Measurements from ENCODE around the gene DBP. TPM values are rescaled to one million over a fixed set of nuclear protein-coding genes. Genes with fewer than 3 reads are reported as not detected.

The DBP gene
- total RNA-seq, 3 donors from 2014 or later (not counting 1 experiment from before 2014, with no cell fraction given), result 16.4 to 31.2 (median 24.3) TPM

GRCh38 chr19:48644355-48644754 is 7.2 kb upstream of the DBP start:
- Histone ChIP-seq H3K27ac (ENCODE audit: low read length) (no peak overlapping the region), H3K9me3 (ENCODE audit: control insufficient read depth, insufficient read depth, low read length) (no peaks in the 10 kb centered on the region), H3K4me1 (ENCODE audit: control insufficient read depth, insufficient read depth, low read length) (peaks cover 51% of the 10 kb centered on the region), H3K27me3 (ENCODE audit: control insufficient read depth, insufficient read depth, low read length) (no peaks in the 10 kb centered on the region), H3K36me3 (ENCODE audit: control insufficient read depth, insufficient read depth, low read length) (no peaks in the 10 kb centered on the region), H3K4me3 (ENCODE audit: low read length) (no peak overlapping the region)
- H3K4me3 Mint-ChIP-seq, result peak overlapping the region; percentile 31
- no peak for TF ChIP-seq CTCF (IDR thresholded peaks at IDR 0.05)
- no peaks in the 10 kb centered on the region for H3K36me3 Mint-ChIP-seq
- DNase-seq, result no peak
- intact Hi-C loops (cut with micrococcal nuclease), result loop anchor here (10.0 kb wide), 1 partner anchor 320 kb away; the partner anchor contains the start of gene FTL
- H3K27ac Mint-ChIP-seq, result peak overlapping the region in 1 of 2 donors; percentile 95
- no peak for ATAC-seq
- H3K4me1 Mint-ChIP-seq, result peaks cover 24 to 39% of the 10 kb centered on the region in 2 donors
- WGBS (ENCODE audit: insufficient coverage), result 81% methylated on average over 4 of the region's 4 CpGs
- H3K9me3 Mint-ChIP-seq, result no peaks in the 10 kb centered on the region
- H3K27me3 Mint-ChIP-seq (ENCODE audit: low read depth in 2 of 2), result peaks cover 0 to 3% of the 10 kb centered on the region in 2 donors

- H3K27me3 ChIP-seq (ENCODE audit: control insufficient read depth, insufficient read depth, low read length), result no peaks in the 10 kb centered on the region
- no peak overlapping the region for H3K4me3 ChIP-seq (ENCODE audit: low read length)
- intact Hi-C loops (cut with micrococcal nuclease), result loop anchor here (10.0 kb wide), 1 partner anchor 322 kb away; the partner anchor contains the start of gene FTL
- peaks cover 0 to 4% of the 10 kb centered on the region in 2 donors for H3K9me3 Mint-ChIP-seq
- no peak overlapping the region for H3K27ac ChIP-seq (ENCODE audit: low read length)
- no peak for TF ChIP-seq CTCF (IDR thresholded peaks at IDR 0.05)
- peaks cover 52% of the 10 kb centered on the region for H3K4me1 ChIP-seq (ENCODE audit: control insufficient read depth, insufficient read depth, low read length)
- no peaks in the 10 kb centered on the region for H3K36me3 Mint-ChIP-seq
- H3K36me3 ChIP-seq (ENCODE audit: control insufficient read depth, insufficient read depth, low read length), result no peaks in the 10 kb centered on the region
- H3K27me3 Mint-ChIP-seq (ENCODE audit: low read depth in 2 of 2), result peaks cover 0 to 3% of the 10 kb centered on the region in 2 donors
- no peak overlapping the region for H3K4me3 Mint-ChIP-seq
- WGBS (ENCODE audit: insufficient coverage), result 93% methylated on average over 5 of the region's 5 CpGs
- peaks cover 28 to 48% of the 10 kb centered on the region in 2 donors for H3K4me1 Mint-ChIP-seq
- ATAC-seq, result no peak
- H3K27ac Mint-ChIP-seq, result no peak overlapping the region
- H3K9me3 ChIP-seq (ENCODE audit: control insufficient read depth, insufficient read depth, low read length), result no peaks in the 10 kb centered on the region
- no peak for DNase-seq
Observed at GRCh38 chr19:48642862-48643261, 5.7 kb upstream of the DBP start.

- TF ChIP-seq CTCF (IDR thresholded peaks at IDR 0.05), result no peak
Observed at GRCh38 chr19:48641850-48642249, 4.7 kb upstream of the DBP start.

More at GRCh38 chr19:48641850-48642249, 4.7 kb upstream of the DBP start:
- H3K27me3 Mint-ChIP-seq (ENCODE audit: low read depth in 2 of 2), result peaks cover 0 to 3% of the 10 kb centered on the region in 2 donors
- H3K27ac Mint-ChIP-seq, result no peak overlapping the region
- no peaks in the 10 kb centered on the region for H3K27me3 ChIP-seq (ENCODE audit: control insufficient read depth, insufficient read depth, low read length)
- ATAC-seq (no peak), DNase-seq (no peak)
- H3K4me1 ChIP-seq (ENCODE audit: control insufficient read depth, insufficient read depth, low read length), result peaks cover 42% of the 10 kb centered on the region
- H3K9me3 ChIP-seq (ENCODE audit: control insufficient read depth, insufficient read depth, low read length), result no peaks in the 10 kb centered on the region
- no peaks in the 10 kb centered on the region for H3K36me3 ChIP-seq (ENCODE audit: control insufficient read depth, insufficient read depth, low read length)
- H3K27ac ChIP-seq (ENCODE audit: low read length), result no peak overlapping the region
- H3K4me3 Mint-ChIP-seq, result no peak overlapping the region
- peaks cover 0 to 4% of the 10 kb centered on the region in 2 donors for H3K9me3 Mint-ChIP-seq
- peaks cover 32 to 48% of the 10 kb centered on the region in 2 donors for H3K4me1 Mint-ChIP-seq
- WGBS (ENCODE audit: insufficient coverage), result 99% methylated on average over 2 of the region's 2 CpGs
- no peak overlapping the region for H3K4me3 ChIP-seq (ENCODE audit: low read length)
- intact Hi-C loops (cut with micrococcal nuclease), result loop anchor here (10.0 kb wide), 1 partner anchor 323 kb away; the partner anchor contains the start of gene FTL
- no peaks in the 10 kb centered on the region for H3K36me3 Mint-ChIP-seq

Measured in natural killer cell (primary cell).